T-cell (primary cell): Measurements from ENCODE around the gene COPZ2. TPM values are rescaled to one million over a fixed set of nuclear protein-coding genes. Genes with fewer than 3 reads are reported as not detected.
"Not testable (repeated sequence)": the region's sequence is repeated elsewhere in the genome, so short reads cannot be mapped to it uniquely, and the experiment has no call there.

Experiments used
- ATAC-seq, 4 experiments: fragments of 200-7000 bp in 3 of 4; fragments of 150-1000 bp in 1 of 4; cut with Tn5 transposase; replicated peaks in 1 of 4; 1 replicate in 3 of 4; 2 replicates in 1 of 4; pipeline ENCODE4 v1.10.0; 2021; ENCODE audit warnings: moderate library complexity in 3 of 4, mild to moderate bottlenecking in 2 of 4, moderate number of reproducible peaks in 1 of 4
- CTCF ChIA-PET, 2 donors: fragments of 300-600 bp; sonication (Branson Sonifier 250); formaldehyde crosslinking; loops; one replicate each; lab custom pipeline; 2022; ENCODE audit warnings: antibody characterized with exemption in 2 of 2; lab: Charles Lee
- POLR2A ChIA-PET, 2 donors: fragments of 300-600 bp; sonication (Branson Sonifier 250); formaldehyde crosslinking; loops; one replicate each; lab custom pipeline; 2022; ENCODE audit warnings: antibody characterized with exemption in 2 of 2; lab: Charles Lee
- DNase-seq, 35 experiments: peaks; one replicate each; pipeline versions ENCODE4 v3.0.0 to v3.0.0-alpha.2; 2013 to 2023
- H3K27ac ChIP-seq: one replicate; pipeline ENCODE4 v1.5.1; 2013; ENCODE audit warnings: low read length
- H3K27me3 ChIP-seq, 2 experiments: replicated peaks in 1 of 2; 1 replicate in 1 of 2; 2 replicates in 1 of 2; pipeline versions ENCODE4 v1.6.1 to v1.7.0; 2013; ENCODE audit warnings: low read length in 1 of 2, mixed read lengths in 1 of 2; ENCODE audit not compliant: control insufficient read depth in 2 of 2, insufficient read depth in 2 of 2; ENCODE audit errors: extremely low read depth in 1 of 2
- H3K36me3 ChIP-seq, 2 donors: 1 replicate in 1 of 2; 2 replicates in 1 of 2; pipeline versions ENCODE4 v1.6.1 to v1.7.0; 2013; ENCODE audit warnings: low read length in 1 of 2; ENCODE audit not compliant: control insufficient read depth in 2 of 2, insufficient read depth in 1 of 2; ENCODE audit errors: extremely low read depth in 1 of 2
- H3K4me1 ChIP-seq, 2 experiments: 1 replicate in 1 of 2; 2 replicates in 1 of 2; pipeline versions ENCODE4 v1.6.1 to v1.7.0; 2013; ENCODE audit warnings: low read length in 2 of 2, mixed read lengths in 1 of 2; ENCODE audit not compliant: insufficient read depth in 2 of 2, control insufficient read depth in 1 of 2; ENCODE audit errors: extremely low read depth in 1 of 2
- H3K4me3 ChIP-seq, 2 donors: 1 replicate in 1 of 2; 2 replicates in 1 of 2; pipeline versions ENCODE4 v1.5.1 to v1.7.0; 2013; ENCODE audit warnings: mild to moderate bottlenecking in 2 of 2, low read length in 1 of 2, moderate library complexity in 1 of 2; ENCODE audit not compliant: control insufficient read depth in 1 of 2; ENCODE audit errors: extremely low read depth in 1 of 2
- H3K9me3 ChIP-seq: 2 replicates; pipeline ENCODE4 v1.7.0; 2013
- H3K27ac Mint-ChIP-seq, 2 donors: one replicate each; pipeline ENCODE4 v1.8.0; 2020 to 2021; ENCODE audit warnings: mild to moderate bottlenecking in 2 of 2, mixed read lengths in 2 of 2
- H3K27me3 Mint-ChIP-seq, 2 donors: one replicate each; pipeline ENCODE4 v1.8.0; 2021 to 2022; ENCODE audit warnings: mixed read lengths in 2 of 2
- H3K36me3 Mint-ChIP-seq: one replicate; pipeline ENCODE4 v1.8.0; 2021; ENCODE audit warnings: mixed read lengths
- H3K4me1 Mint-ChIP-seq, 3 donors: one replicate each; pipeline ENCODE4 v1.8.0; 2020 to 2022; ENCODE audit warnings: mixed read lengths in 3 of 3, mild to moderate bottlenecking in 1 of 3
- H3K4me3 Mint-ChIP-seq, 3 donors: one replicate each; pipeline ENCODE4 v1.8.0; 2020 to 2022; ENCODE audit warnings: mild to moderate bottlenecking in 3 of 3, mixed read lengths in 3 of 3, moderate library complexity in 3 of 3
- H3K9me3 Mint-ChIP-seq, 3 donors: one replicate each; pipeline ENCODE4 v1.8.0; 2020 to 2022; ENCODE audit warnings: mixed read lengths in 3 of 3
- WGBS: methylation state at CpG from one replicate; pipeline ENCODE4 v1.1.5; 2013; ENCODE audit warnings: missing lambda C conversion rate; ENCODE audit not compliant: insufficient coverage; 5-methylcytosine and 5-hydroxymethylcytosine counted together
- total RNA-seq, 35 experiments: library from RNA in 6 of 35; stranded (reverse) in 6 of 35; fragments of 120-200 nt in 1 of 35; gene quantifications; one replicate each; pipeline versions ENCODE4 v1.2.1 to v1.2.4 and lab custom pipeline; 2013 to 2026

COPZ2 gene
- total RNA-seq, 5 donors from 2014 or later (not counting 1 experiment from before 2014, with no cell fraction given), result 1.2 to 2.6 (median 1.9) TPM

DNA sequence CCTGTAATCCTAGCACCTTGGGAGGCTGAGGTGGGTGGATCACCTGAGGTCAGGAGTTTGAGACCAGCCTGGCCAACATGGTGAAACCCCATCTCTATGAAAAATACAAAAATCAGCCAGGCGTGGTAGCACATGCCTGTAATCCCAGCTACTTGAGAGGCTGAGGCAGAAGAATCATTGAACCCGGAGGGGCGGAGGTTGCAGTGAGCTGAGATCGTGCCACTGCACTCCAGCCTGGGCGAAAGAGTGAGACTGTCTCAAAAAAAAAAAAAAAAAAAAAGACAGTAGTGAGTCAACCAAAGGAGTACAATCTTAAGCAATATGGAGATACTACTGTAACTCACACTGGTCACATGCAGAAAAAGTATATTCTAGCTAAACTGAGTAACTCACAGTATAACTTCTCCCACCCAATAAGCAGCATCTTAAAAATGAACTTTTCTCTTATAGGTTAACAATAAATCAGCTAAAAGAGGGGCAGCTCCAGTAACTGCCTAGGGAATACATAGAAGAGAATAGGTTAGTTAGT is 36.0 kb upstream of the COPZ2 start:
- H3K27me3 ChIP-seq, H3K4me3 Mint-ChIP-seq, H3K4me3 ChIP-seq, H3K27ac ChIP-seq, DNase-seq, H3K4me1 ChIP-seq, H3K4me1 Mint-ChIP-seq, H3K27ac Mint-ChIP-seq, H3K9me3 ChIP-seq, H3K9me3 Mint-ChIP-seq, H3K27me3 Mint-ChIP-seq, ATAC-seq: not testable (repeated sequence)
- H3K36me3 Mint-ChIP-seq, result peaks cover 26% of the 10 kb centered on the region
- ChIA-PET CTCF (interaction anchor here (0.5 to 4.1 kb wide), 11 partner anchors 35 to 922 kb away, joined by 3 to 37 read pairs (median 5); partner anchors contain the start of gene HOXB9 (in 1 of the 2)), POLR2A (interaction anchor here in 1 of 2 donors (0.6 to 0.7 kb wide), 2 partner anchors 25 to 67 kb away, joined by 4 to 11 read pairs; no protein-coding TSS in a partner anchor)
- peaks cover 6 to 42% of the 10 kb centered on the region in 2 donors for H3K36me3 ChIP-seq
- WGBS, result 100% methylated on average over 2 of the region's 5 CpGs

GRCh38 chr17:48072811-48073210 is 35.2 kb upstream of the COPZ2 start:
- H3K4me3 ChIP-seq, H3K4me1 Mint-ChIP-seq, H3K9me3 Mint-ChIP-seq, H3K27me3 ChIP-seq, H3K4me1 ChIP-seq, H3K27me3 Mint-ChIP-seq, H3K27ac ChIP-seq, H3K4me3 Mint-ChIP-seq, POLR2A ChIA-PET, DNase-seq, ATAC-seq, H3K9me3 ChIP-seq, H3K27ac Mint-ChIP-seq: not testable (repeated sequence)
- peaks cover 8 to 46% of the 10 kb centered on the region in 2 donors for H3K36me3 ChIP-seq
- H3K36me3 Mint-ChIP-seq, result peaks cover 28% of the 10 kb centered on the region
- CTCF ChIA-PET, result interaction anchor here (0.7 to 4.1 kb wide), 5 partner anchors 9 to 922 kb away, joined by 3 to 37 read pairs (median 5); no protein-coding TSS in a partner anchor
- WGBS, result 92% methylated on average over 5 of the region's 9 CpGs

DNA sequence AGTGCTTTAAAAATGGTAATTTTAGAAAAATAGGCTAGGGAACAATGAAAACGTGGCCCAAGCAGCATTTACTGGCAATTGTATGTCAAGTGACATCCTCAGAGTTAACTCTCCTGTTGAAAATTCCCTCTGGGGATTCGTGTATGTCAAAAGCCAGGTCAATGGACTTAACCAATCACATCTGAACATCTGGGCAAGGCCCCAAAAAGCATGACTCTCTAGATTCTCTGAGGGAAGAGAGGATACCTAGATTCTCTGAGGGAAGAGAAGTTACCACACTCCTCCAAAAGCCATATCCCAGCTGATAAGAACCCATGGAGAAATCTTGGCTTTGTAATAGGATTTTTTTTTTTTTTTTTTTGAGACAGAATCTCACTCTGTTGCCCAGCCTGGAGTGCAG is 34.1 kb upstream of the COPZ2 start:
- WGBS, result 71% methylated on average over 1 of the region's 2 CpGs
- no peaks in the 10 kb centered on the region for H3K27me3 ChIP-seq
- Mint-ChIP-seq H3K27ac (no peak overlapping the region), H3K4me3 (no peak overlapping the region), H3K36me3 (peaks cover 29% of the 10 kb centered on the region), H3K27me3 (no peaks in the 10 kb centered on the region), H3K9me3 (no peaks in the 10 kb centered on the region), H3K4me1 (no peaks in the 10 kb centered on the region)
- no peaks in the 10 kb centered on the region for H3K9me3 ChIP-seq
- POLR2A ChIA-PET, result no interaction called here
- ATAC-seq (no peak), DNase-seq (no peak)
- peaks cover 8 to 55% of the 10 kb centered on the region in 2 donors for H3K36me3 ChIP-seq
- no peak overlapping the region for H3K4me3 ChIP-seq
- CTCF ChIA-PET, result interaction anchor here (0.6 to 4.1 kb wide), 5 partner anchors 10 to 560 kb away, joined by 3 to 37 read pairs (median 4); no protein-coding TSS in a partner anchor
- no peak overlapping the region for H3K27ac ChIP-seq
- H3K4me1 ChIP-seq, result no peaks in the 10 kb centered on the region

GRCh38 chr17:48070195-48070594 is 32.6 kb upstream of the COPZ2 start:
- ATAC-seq (no peak), DNase-seq (no peak)
- POLR2A ChIA-PET, result no interaction called here
- Histone ChIP-seq H3K27me3 (no peaks in the 10 kb centered on the region), H3K27ac (no peak overlapping the region), H3K4me1 (no peaks in the 10 kb centered on the region), H3K9me3 (no peaks in the 10 kb centered on the region), H3K36me3 (peaks cover 2 to 49% of the 10 kb centered on the region in 2 donors), H3K4me3 (no peak overlapping the region)
- no peak overlapping the region for H3K27ac Mint-ChIP-seq
- no peaks in the 10 kb centered on the region for H3K27me3 Mint-ChIP-seq
- CTCF ChIA-PET, result no interaction called here
- no peaks in the 10 kb centered on the region for H3K9me3 Mint-ChIP-seq
- WGBS, result 86% methylated on average over 1 of the region's 2 CpGs
- no peaks in the 10 kb centered on the region for H3K4me1 Mint-ChIP-seq
- H3K4me3 Mint-ChIP-seq, result no peak overlapping the region
- H3K36me3 Mint-ChIP-seq, result peaks cover 27% of the 10 kb centered on the region

GRCh38 chr17:48068491-48068961 is 30.9 kb upstream of the COPZ2 start:
- Mint-ChIP-seq H3K27me3 (no peaks in the 10 kb centered on the region), H3K4me3 (no peak overlapping the region), H3K4me1 (no peaks in the 10 kb centered on the region), H3K36me3 (peaks cover 26% of the 10 kb centered on the region), H3K9me3 (no peaks in the 10 kb centered on the region), H3K27ac (no peak overlapping the region)
- H3K27me3 ChIP-seq, result no peaks in the 10 kb centered on the region
- ChIA-PET POLR2A (interaction anchor here in 1 of 2 donors (0.7 kb wide), 1 partner anchor 196 kb away, joined by 3 read pairs; no protein-coding TSS in a partner anchor), CTCF (interaction anchor here (1.0 to 1.8 kb wide), 6 partner anchors 11 to 41 kb away, joined by 3 to 6 read pairs (median 4); partner anchors contain the start of gene COPZ2 (in 1 of the 2))
- no peak for ATAC-seq
- DNase-seq, result peak in 1 of 35 experiments; percentile 2
- no peak overlapping the region for H3K4me3 ChIP-seq
- peaks cover 2 to 52% of the 10 kb centered on the region in 2 donors for H3K36me3 ChIP-seq
- 86% methylated on average over 2 of the region's 3 CpGs for WGBS
- H3K4me1 ChIP-seq, result no peaks in the 10 kb centered on the region
- H3K27ac ChIP-seq, result no peak overlapping the region
- no peaks in the 10 kb centered on the region for H3K9me3 ChIP-seq

DNA sequence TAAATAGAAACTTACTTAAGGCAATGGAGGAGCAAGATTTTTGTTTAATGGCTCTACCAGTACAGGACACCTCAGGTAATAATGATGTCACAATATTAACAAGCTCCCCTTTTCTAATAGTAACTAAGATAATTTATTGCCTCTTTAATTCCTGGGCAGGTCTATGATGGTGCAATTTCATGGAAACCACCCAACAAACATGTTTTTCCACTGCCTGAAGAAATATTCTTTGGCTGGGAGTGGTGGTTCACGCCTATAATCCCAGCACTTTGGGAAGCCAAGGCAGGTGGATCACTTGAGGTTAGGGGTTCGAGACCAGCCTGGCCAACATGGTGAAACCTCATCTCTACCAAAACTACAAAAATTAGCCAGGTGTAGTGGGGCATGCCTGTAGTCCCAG is 30.2 kb upstream of the COPZ2 start:
- not testable (repeated sequence) for H3K27me3 ChIP-seq, H3K9me3 Mint-ChIP-seq, H3K4me3 ChIP-seq, H3K4me1 Mint-ChIP-seq, H3K27ac Mint-ChIP-seq, ATAC-seq, H3K9me3 ChIP-seq, DNase-seq, H3K4me3 Mint-ChIP-seq, H3K27ac ChIP-seq, H3K4me1 ChIP-seq, H3K27me3 Mint-ChIP-seq
- ChIA-PET POLR2A (interaction anchor here (0.6 to 0.7 kb wide), 4 partner anchors 22 to 1123 kb away, joined by 3 read pairs; no protein-coding TSS in a partner anchor), CTCF (interaction anchor here (1.0 to 1.8 kb wide), 5 partner anchors 15 to 41 kb away, joined by 3 to 6 read pairs (median 3); partner anchors contain the start of gene COPZ2 (in 1 of the 2))
- peaks cover 3 to 56% of the 10 kb centered on the region in 2 donors for H3K36me3 ChIP-seq
- no CpG with 5 or more reads among the region's 2 CpGs for WGBS
- peaks cover 26% of the 10 kb centered on the region for H3K36me3 Mint-ChIP-seq
